22Rv1 (cell line): ENCODE measurements around the gene UBAC1.
A peak's percentile ranks its signal among the peaks of the same experiment; 100 is the strongest.

Experiments used
- H3K27ac ChIP-seq: fragments of 450-650 bp; 2 replicates; pipeline ENCODE4 v1.5.1; 2017
- CTCF ChIP-seq: fragments of 450-650 bp; IDR thresholded peaks from 2 replicates; pipeline ENCODE4 v1.5.1; 2017; ENCODE audit warnings: mild to moderate bottlenecking
- ZFX ChIP-seq: fragments of 450-650 bp; IDR thresholded peaks from 2 replicates; pipeline ENCODE4 v1.6.1; 2017; ENCODE audit warnings: antibody characterized with exemption, borderline replicate concordance

Gene UBAC1

GRCh38 chr9:135982499-135983207, 21.5 kb upstream of the UBAC1 start:
- no peak overlapping the region for H3K27ac ChIP-seq
- TF ChIP-seq ZFX: no peak
- TF ChIP-seq CTCF: no peak

GRCh38 chr9:135980926-135981630, 19.9 kb upstream of the UBAC1 start:
- TF ChIP-seq ZFX (no peak), CTCF (0 out of 2 replicates have a peak, but pooled peaks have one; percentile 11)
- peak overlapping the region; percentile 51 for H3K27ac ChIP-seq

- no peak for TF ChIP-seq ZFX
- no peak for TF ChIP-seq CTCF
- H3K27ac ChIP-seq: no peak overlapping the region
Measured at GRCh38 chr9:135979547-135980166, 18.5 kb upstream of the UBAC1 start.

GRCh38 chr9:135978642-135979546, 17.7 kb upstream of the UBAC1 start:
- 0 out of 2 replicates have a peak overlapping the region, but pooled peaks have one; percentile 1 for H3K27ac ChIP-seq

GRCh38 chr9:135976944-135977343, 15.8 kb upstream of the UBAC1 start:
- no peak overlapping the region for H3K27ac ChIP-seq

More at GRCh38 chr9:135978642-135979546, 17.7 kb upstream of the UBAC1 start:
- TF ChIP-seq ZFX (no peak), CTCF (no peak)

GRCh38 chr9:135976531-135976930, 15.4 kb upstream of the UBAC1 start:
- TF ChIP-seq ZFX (no peak), CTCF (no peak)
- no peak overlapping the region for H3K27ac ChIP-seq

More at GRCh38 chr9:135976944-135977343, 15.8 kb upstream of the UBAC1 start:
- TF ChIP-seq ZFX (no peak), CTCF (no peak)
